ENCODE measurements around the gene RRP1B. TPM values are rescaled to one million over a fixed set of nuclear protein-coding genes. Genes with fewer than 3 reads are reported as not detected.

The RRP1B gene
- total and polyA plus RNA-seq, 2 of the 13 experiments (the other 11 are each of a cell fraction or from before 2014, with no cell fraction given) = 16.3 to 46.2 TPM

GRCh38 chr21:43718872-43719747 is 59.8 kb downstream of the RRP1B start, which contains the start of gene PDXK (continued):
- no peak for TF ChIP-seq NR1H2 (CRISPR knock-in tag; IDR thresholded peaks at IDR 0.05; ENCODE audit: borderline replicate concordance, low read depth)
- TF ChIP-seq SALL1 (CRISPR knock-in tag; IDR thresholded peaks at IDR 0.05) = peak; percentile 40; the same call in 1 of the 2 replicates
- TF ChIP-seq MAFK (conservative IDR thresholded peaks at IDR 0.05 in 1 of 2, IDR thresholded peaks at IDR 0.05 in 1 of 2; ENCODE audit: low read length in 2 of 2) = peak; percentile 37 to 59; a peak in 3 of 4 replicates
- 0 out of 2 replicates have a peak, but pooled peaks have one; percentile 40 for TF ChIP-seq THAP11 (CRISPR knock-in tag; IDR thresholded peaks at IDR 0.05)
- TF ChIP-seq, protein P1, sequence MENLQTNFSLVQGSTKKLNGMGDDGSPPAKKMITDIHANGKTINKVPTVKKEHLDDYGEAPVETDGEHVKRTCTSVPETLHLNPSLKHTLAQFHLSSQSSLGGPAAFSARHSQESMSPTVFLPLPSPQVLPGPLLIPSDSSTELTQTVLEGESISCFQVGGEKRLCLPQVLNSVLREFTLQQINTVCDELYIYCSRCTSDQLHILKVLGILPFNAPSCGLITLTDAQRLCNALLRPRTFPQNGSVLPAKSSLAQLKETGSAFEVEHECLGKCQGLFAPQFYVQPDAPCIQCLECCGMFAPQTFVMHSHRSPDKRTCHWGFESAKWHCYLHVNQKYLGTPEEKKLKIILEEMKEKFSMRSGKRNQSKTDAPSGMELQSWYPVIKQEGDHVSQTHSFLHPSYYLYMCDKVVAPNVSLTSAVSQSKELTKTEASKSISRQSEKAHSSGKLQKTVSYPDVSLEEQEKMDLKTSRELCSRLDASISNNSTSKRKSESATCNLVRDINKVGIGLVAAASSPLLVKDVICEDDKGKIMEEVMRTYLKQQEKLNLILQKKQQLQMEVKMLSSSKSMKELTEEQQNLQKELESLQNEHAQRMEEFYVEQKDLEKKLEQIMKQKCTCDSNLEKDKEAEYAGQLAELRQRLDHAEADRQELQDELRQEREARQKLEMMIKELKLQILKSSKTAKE (CRISPR knock-in tag; IDR thresholded peaks at IDR 0.05; ENCODE audit: borderline replicate concordance) = peak; percentile 13; the same call in 1 of the 2 replicates
- TF ChIP-seq RXRA (CRISPR knock-in tag; IDR thresholded peaks at IDR 0.05) = peak; percentile 49; the same call in 1 of the 2 replicates
- peak; percentile 44; the same call in 1 of the 3 replicates for TF ChIP-seq MXI1 (IDR thresholded peaks at IDR 0.05; ENCODE audit: borderline replicate concordance, low read depth, low read length)
- TF ChIP-seq, protein P2, sequence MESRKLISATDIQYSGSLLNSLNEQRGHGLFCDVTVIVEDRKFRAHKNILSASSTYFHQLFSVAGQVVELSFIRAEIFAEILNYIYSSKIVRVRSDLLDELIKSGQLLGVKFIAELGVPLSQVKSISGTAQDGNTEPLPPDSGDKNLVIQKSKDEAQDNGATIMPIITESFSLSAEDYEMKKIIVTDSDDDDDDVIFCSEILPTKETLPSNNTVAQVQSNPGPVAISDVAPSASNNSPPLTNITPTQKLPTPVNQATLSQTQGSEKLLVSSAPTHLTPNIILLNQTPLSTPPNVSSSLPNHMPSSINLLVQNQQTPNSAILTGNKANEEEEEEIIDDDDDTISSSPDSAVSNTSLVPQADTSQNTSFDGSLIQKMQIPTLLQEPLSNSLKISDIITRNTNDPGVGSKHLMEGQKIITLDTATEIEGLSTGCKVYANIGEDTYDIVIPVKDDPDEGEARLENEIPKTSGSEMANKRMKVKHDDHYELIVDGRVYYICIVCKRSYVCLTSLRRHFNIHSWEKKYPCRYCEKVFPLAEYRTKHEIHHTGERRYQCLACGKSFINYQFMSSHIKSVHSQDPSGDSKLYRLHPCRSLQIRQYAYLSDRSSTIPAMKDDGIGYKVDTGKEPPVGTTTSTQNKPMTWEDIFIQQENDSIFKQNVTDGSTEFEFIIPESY (CRISPR knock-in tag; IDR thresholded peaks at IDR 0.05) = no peak
- TF ChIP-seq, protein P3, sequence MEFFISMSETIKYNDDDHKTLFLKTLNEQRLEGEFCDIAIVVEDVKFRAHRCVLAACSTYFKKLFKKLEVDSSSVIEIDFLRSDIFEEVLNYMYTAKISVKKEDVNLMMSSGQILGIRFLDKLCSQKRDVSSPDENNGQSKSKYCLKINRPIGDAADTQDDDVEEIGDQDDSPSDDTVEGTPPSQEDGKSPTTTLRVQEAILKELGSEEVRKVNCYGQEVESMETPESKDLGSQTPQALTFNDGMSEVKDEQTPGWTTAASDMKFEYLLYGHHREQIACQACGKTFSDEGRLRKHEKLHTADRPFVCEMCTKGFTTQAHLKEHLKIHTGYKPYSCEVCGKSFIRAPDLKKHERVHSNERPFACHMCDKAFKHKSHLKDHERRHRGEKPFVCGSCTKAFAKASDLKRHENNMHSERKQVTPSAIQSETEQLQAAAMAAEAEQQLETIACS (CRISPR knock-in tag; IDR thresholded peaks at IDR 0.05) = peak; percentile 37; the same call in 1 of the 2 replicates
- TF ChIP-seq SIN3A (IDR thresholded peaks at IDR 0.05; ENCODE audit: borderline replicate concordance, low read depth, low read length) = 0 out of 2 replicates have a peak, but pooled peaks have one; percentile 27
- peak; percentile 81 for TF ChIP-seq DMAP1 (CRISPR knock-in tag; IDR thresholded peaks at IDR 0.05)
- TF ChIP-seq, protein P4, sequence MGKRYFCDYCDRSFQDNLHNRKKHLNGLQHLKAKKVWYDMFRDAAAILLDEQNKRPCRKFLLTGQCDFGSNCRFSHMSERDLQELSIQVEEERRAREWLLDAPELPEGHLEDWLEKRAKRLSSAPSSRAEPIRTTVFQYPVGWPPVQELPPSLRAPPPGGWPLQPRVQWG (CRISPR knock-in tag; IDR thresholded peaks at IDR 0.05; ENCODE audit: borderline replicate concordance, low read depth) = no peak
- TF ChIP-seq ZNF331 (CRISPR knock-in tag; IDR thresholded peaks at IDR 0.05) = peak; percentile 44
- 0 out of 2 replicates have a peak, but pooled peaks have one; percentile 14 for TF ChIP-seq ZNF160 (CRISPR knock-in tag; IDR thresholded peaks at IDR 0.05)
- TF ChIP-seq FOXK1 (CRISPR knock-in tag; IDR thresholded peaks at IDR 0.05; ENCODE audit: borderline replicate concordance, low read depth) = 0 out of 2 replicates have a peak, but pooled peaks have one; percentile 28
- TF ChIP-seq CEBPB (IDR thresholded peaks at IDR 0.05; ENCODE audit: borderline replicate concordance, low read depth, low read length) = peak; percentile 71; the same call in 1 of the 2 replicates
- TF ChIP-seq YY1 (IDR thresholded peaks at IDR 0.05; ENCODE audit: insufficient read depth, insufficient replicate concordance, low read depth, low read length) = peak; percentile 13
- peak; percentile 51 for TF ChIP-seq HNRNPK (IDR thresholded peaks at IDR 0.05; ENCODE audit: low read depth, low read length, poor library complexity, severe bottlenecking)
- TF ChIP-seq, protein P5, sequence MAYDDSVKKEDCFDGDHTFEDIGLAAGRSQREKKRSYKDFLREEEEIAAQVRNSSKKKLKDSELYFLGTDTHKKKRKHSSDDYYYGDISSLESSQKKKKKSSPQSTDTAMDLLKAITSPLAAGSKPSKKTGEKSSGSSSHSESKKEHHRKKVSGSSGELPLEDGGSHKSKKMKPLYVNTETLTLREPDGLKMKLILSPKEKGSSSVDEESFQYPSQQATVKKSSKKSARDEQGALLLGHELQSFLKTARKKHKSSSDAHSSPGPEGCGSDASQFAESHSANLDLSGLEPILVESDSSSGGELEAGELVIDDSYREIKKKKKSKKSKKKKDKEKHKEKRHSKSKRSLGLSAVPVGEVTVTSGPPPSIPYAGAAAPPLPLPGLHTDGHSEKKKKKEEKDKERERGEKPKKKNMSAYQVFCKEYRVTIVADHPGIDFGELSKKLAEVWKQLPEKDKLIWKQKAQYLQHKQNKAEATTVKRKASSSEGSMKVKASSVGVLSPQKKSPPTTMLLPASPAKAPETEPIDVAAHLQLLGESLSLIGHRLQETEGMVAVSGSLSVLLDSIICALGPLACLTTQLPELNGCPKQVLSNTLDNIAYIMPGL (CRISPR knock-in tag; IDR thresholded peaks at IDR 0.05; ENCODE audit: borderline replicate concordance in 1 of 2, low read depth in 1 of 2) = peak in 1 of 2 experiments; percentile 69; a peak in 1 of 4 replicates
